GM12874 (cell line): ENCODE data around the gene HPN.

Experiments
- CTCF ChIP-seq: IDR thresholded peaks from 2 replicates; pipeline ENCODE4 v1.5.1; 2011; ENCODE audit warnings: low read depth, mild to moderate bottlenecking, control low read depth, low read length, moderate library complexity; ENCODE audit not compliant: insufficient read depth

The HPN gene

GRCh38 chr19:34999498-35000337 lies 41.8 kb upstream of the HPN start, which contains the start of gene GRAMD1A:
Gene GRAMD1A, plus strand, starts transcription at chr19:35000323. Its CDS starts 156 bp downstream, at chr19:35000479.
- no peak for TF ChIP-seq CTCF

GRCh38 chr19:35000338-35000646 lies 41.2 kb upstream of the HPN start:
- no peak for TF ChIP-seq CTCF

GRCh38 chr19:35000647-35001501 lies 40.6 kb upstream of the HPN start:
- TF ChIP-seq CTCF, result no peak

GRCh38 chr19:35002037-35002535 lies 39.4 kb upstream of the HPN start:
- no peak for TF ChIP-seq CTCF

- no peak for TF ChIP-seq CTCF
Observed at GRCh38 chr19:35004517-35005255, 36.8 kb upstream of the HPN start.

GRCh38 chr19:35005256-35005977 lies 36.1 kb upstream of the HPN start:
- no peak for TF ChIP-seq CTCF
